NCI-H2196 treated with DMSO at 0.1 percent for 48 hours (cell line): ENCODE results near the gene IGSF21.

Experiments used
- DNase-seq: peaks from one replicate; lab custom pipeline; 2025; ENCODE audit not compliant: unreplicated experiment; lab: John Stamatoyannopoulos, UW

IGSF21 gene

GRCh38 chr1:18175051-18175450 is 67.5 kb downstream of the IGSF21 start:
- DNase-seq = no peak

- no peak for DNase-seq
Observed at GRCh38 chr1:18175530-18176377, 68.2 kb downstream of the IGSF21 start.

- no peak for DNase-seq
Observed at GRCh38 chr1:18176619-18177018, 69.0 kb downstream of the IGSF21 start.

- no peak for DNase-seq
Observed at GRCh38 chr1:18178111-18178510, 70.5 kb downstream of the IGSF21 start.

- no peak for DNase-seq
Observed at GRCh38 chr1:18179009-18179408, 71.4 kb downstream of the IGSF21 start.

- DNase-seq = peak; percentile 87
Observed at GRCh38 chr1:18182398-18183160, 75.0 kb downstream of the IGSF21 start.

GRCh38 chr1:18183533-18183932 is 75.9 kb downstream of the IGSF21 start:
- no peak for DNase-seq

- DNase-seq = no peak
Observed at GRCh38 chr1:18187054-18187453, 79.5 kb downstream of the IGSF21 start.

- DNase-seq = no peak
Observed at GRCh38 chr1:18188820-18189517, 81.4 kb downstream of the IGSF21 start.

GRCh38 chr1:18190598-18190997 is 83.0 kb downstream of the IGSF21 start:
- no peak for DNase-seq

- DNase-seq = no peak
Observed at GRCh38 chr1:18191037-18191436, 83.4 kb downstream of the IGSF21 start.

- DNase-seq = no peak
Observed at GRCh38 chr1:18191481-18192155, 84.0 kb downstream of the IGSF21 start.

GRCh38 chr1:18192182-18192581 is 84.6 kb downstream of the IGSF21 start:
- DNase-seq = no peak

- no peak for DNase-seq
Observed at GRCh38 chr1:18192974-18193373, 85.4 kb downstream of the IGSF21 start.

- DNase-seq = no peak
Observed at GRCh38 chr1:18197299-18197698, 89.7 kb downstream of the IGSF21 start.

- DNase-seq = no peak
Observed at GRCh38 chr1:18198260-18198659, 90.7 kb downstream of the IGSF21 start.

- peak; percentile 70 for DNase-seq
Observed at GRCh38 chr1:18199462-18199861, 91.9 kb downstream of the IGSF21 start.

GRCh38 chr1:18200136-18200717 is 92.6 kb downstream of the IGSF21 start:
- DNase-seq = no peak

- DNase-seq = no peak
Observed at GRCh38 chr1:18200918-18201317, 93.3 kb downstream of the IGSF21 start.

GRCh38 chr1:18201997-18202719 is 94.6 kb downstream of the IGSF21 start:
- no peak for DNase-seq
